A673 (cell line): ENCODE results near the gene HUS1B.

Experiments
- CTCF ChIP-seq: fragments of 300-800, 200-600 bp; sonication (generic); conservative IDR thresholded peaks from 2 replicates; pipeline ENCODE4 v1.5.1; 2017; ENCODE audit warnings: low read depth, mild to moderate bottlenecking, antibody characterized with exemption, low read length, moderate library complexity, mixed read lengths
- EZH2 ChIP-seq: fragments of 200-600 bp; sonication (generic); IDR thresholded peaks from 2 replicates; pipeline ENCODE4 v1.6.1; 2017; ENCODE audit warnings: borderline replicate concordance, low read depth, mild to moderate bottlenecking, mixed read lengths, antibody characterized with exemption, low read length; ENCODE audit not compliant: poor library complexity, severe bottlenecking

GRCh38 chr6:611928-612327, 45.0 kb downstream of the HUS1B start:
- TF ChIP-seq CTCF: no peak
- no peak for TF ChIP-seq EZH2
